GM23338 (cell line): ENCODE results near the gene CTNNA1.

ENCODE experiments used
- CREB1 ChIP-seq: fragments of 250-450 bp; sonication (Bioruptor Pico); IDR thresholded peaks from 2 replicates; pipeline ENCODE4 v1.5.0; 2020; ENCODE audit warnings: low read depth, mild to moderate bottlenecking, moderate library complexity
- EZH2 ChIP-seq: fragments of 200-600 bp; sonication (generic); IDR thresholded peaks from one replicate; pipeline ENCODE4 v1.8.0; 2017; ENCODE audit warnings: antibody characterized with exemption, mild to moderate bottlenecking, low read depth; ENCODE audit not compliant: unreplicated experiment
- EZH2phosphoT487 ChIP-seq: fragments of 200-600 bp; sonication (generic); IDR thresholded peaks from one replicate; pipeline ENCODE4 v1.8.1; 2018; ENCODE audit warnings: antibody characterized with exemption; ENCODE audit not compliant: unreplicated experiment
- JUNB ChIP-seq: IDR thresholded peaks from one replicate; pipeline ENCODE4 v1.6.1; 2016; ENCODE audit warnings: antibody characterized with exemption; ENCODE audit not compliant: unreplicated experiment
- NANOG ChIP-seq: IDR thresholded peaks from 2 replicates; pipeline ENCODE4 v1.6.1; 2016; ENCODE audit warnings: antibody characterized with exemption, borderline replicate concordance
- POLR2AphosphoS5 ChIP-seq: IDR thresholded peaks from 2 replicates; pipeline ENCODE4 v1.6.1; 2016; ENCODE audit warnings: antibody characterized with exemption, low read depth
- STAT1 ChIP-seq: IDR thresholded peaks from one replicate; pipeline ENCODE4 v1.6.1; 2016; ENCODE audit warnings: antibody characterized with exemption; ENCODE audit not compliant: unreplicated experiment
- ZNF114 ChIP-seq: fragments of 250-450 bp; sonication (Bioruptor Pico); IDR thresholded peaks from 2 replicates; pipeline ENCODE4 v1.5.0; 2020; ENCODE audit warnings: mild to moderate bottlenecking, moderate library complexity
- ZNF331 ChIP-seq: fragments of 250-450 bp; sonication (Bioruptor Pico); IDR thresholded peaks from 2 replicates; pipeline ENCODE4 v1.5.0; 2020; ENCODE audit warnings: low read depth, mild to moderate bottlenecking, moderate library complexity
- TF ChIP-seq, protein P1 (sequence below), 2 experiments: fragments of 200-600 bp in 1 of 2; sonication (generic) in 1 of 2; conservative IDR thresholded peaks; 2 replicates each; pipeline versions ENCODE4 v1.5.1 to v1.6.1; 2016 to 2017; ENCODE audit warnings: antibody characterized with exemption in 2 of 2, low read depth in 2 of 2, mild to moderate bottlenecking in 2 of 2, moderate library complexity in 1 of 2
- TF ChIP-seq, protein P2 (sequence below): IDR thresholded peaks from one replicate; pipeline ENCODE4 v1.6.1; 2018; ENCODE audit warnings: antibody characterized with exemption; ENCODE audit not compliant: unreplicated experiment
- TF ChIP-seq, protein P3 (sequence below): fragments of 250-450 bp; sonication (Bioruptor Pico); IDR thresholded peaks from 2 replicates; pipeline ENCODE4 v1.5.0; 2020; ENCODE audit warnings: mild to moderate bottlenecking, moderate library complexity

DNA sequence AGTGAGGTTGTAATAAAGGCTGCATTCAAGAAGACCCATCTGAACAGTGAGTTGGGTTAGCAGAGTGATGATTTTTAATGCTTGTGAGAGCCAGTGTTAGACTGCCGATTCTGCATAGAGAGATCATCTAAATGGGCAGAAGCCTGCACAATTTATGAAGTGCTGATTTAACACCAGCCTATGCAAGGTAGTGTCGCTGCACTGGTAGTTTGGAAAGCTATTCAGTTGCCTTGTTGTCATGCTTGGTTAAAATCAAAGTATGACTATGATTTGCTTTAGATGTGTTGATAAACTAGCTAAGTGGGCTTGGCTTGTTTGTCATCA is 122.3 kb downstream of the CTNNA1 start:
- TF ChIP-seq, protein P1, sequence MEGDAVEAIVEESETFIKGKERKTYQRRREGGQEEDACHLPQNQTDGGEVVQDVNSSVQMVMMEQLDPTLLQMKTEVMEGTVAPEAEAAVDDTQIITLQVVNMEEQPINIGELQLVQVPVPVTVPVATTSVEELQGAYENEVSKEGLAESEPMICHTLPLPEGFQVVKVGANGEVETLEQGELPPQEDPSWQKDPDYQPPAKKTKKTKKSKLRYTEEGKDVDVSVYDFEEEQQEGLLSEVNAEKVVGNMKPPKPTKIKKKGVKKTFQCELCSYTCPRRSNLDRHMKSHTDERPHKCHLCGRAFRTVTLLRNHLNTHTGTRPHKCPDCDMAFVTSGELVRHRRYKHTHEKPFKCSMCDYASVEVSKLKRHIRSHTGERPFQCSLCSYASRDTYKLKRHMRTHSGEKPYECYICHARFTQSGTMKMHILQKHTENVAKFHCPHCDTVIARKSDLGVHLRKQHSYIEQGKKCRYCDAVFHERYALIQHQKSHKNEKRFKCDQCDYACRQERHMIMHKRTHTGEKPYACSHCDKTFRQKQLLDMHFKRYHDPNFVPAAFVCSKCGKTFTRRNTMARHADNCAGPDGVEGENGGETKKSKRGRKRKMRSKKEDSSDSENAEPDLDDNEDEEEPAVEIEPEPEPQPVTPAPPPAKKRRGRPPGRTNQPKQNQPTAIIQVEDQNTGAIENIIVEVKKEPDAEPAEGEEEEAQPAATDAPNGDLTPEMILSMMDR (conservative IDR thresholded peaks at IDR 0.05; ENCODE audit: low read depth in 2 of 2), result no peak
- TF ChIP-seq POLR2AphosphoS5, result no peak
- TF ChIP-seq EZH2phosphoT487, result no peak
- TF ChIP-seq EZH2, result no peak
- no peak for TF ChIP-seq JUNB
- no peak for TF ChIP-seq ZNF331 (CRISPR knock-in tag)
- no peak for TF ChIP-seq NANOG
- TF ChIP-seq, protein P2, sequence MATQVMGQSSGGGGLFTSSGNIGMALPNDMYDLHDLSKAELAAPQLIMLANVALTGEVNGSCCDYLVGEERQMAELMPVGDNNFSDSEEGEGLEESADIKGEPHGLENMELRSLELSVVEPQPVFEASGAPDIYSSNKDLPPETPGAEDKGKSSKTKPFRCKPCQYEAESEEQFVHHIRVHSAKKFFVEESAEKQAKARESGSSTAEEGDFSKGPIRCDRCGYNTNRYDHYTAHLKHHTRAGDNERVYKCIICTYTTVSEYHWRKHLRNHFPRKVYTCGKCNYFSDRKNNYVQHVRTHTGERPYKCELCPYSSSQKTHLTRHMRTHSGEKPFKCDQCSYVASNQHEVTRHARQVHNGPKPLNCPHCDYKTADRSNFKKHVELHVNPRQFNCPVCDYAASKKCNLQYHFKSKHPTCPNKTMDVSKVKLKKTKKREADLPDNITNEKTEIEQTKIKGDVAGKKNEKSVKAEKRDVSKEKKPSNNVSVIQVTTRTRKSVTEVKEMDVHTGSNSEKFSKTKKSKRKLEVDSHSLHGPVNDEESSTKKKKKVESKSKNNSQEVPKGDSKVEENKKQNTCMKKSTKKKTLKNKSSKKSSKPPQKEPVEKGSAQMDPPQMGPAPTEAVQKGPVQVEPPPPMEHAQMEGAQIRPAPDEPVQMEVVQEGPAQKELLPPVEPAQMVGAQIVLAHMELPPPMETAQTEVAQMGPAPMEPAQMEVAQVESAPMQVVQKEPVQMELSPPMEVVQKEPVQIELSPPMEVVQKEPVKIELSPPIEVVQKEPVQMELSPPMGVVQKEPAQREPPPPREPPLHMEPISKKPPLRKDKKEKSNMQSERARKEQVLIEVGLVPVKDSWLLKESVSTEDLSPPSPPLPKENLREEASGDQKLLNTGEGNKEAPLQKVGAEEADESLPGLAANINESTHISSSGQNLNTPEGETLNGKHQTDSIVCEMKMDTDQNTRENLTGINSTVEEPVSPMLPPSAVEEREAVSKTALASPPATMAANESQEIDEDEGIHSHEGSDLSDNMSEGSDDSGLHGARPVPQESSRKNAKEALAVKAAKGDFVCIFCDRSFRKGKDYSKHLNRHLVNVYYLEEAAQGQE, result no peak
- TF ChIP-seq, protein P3, sequence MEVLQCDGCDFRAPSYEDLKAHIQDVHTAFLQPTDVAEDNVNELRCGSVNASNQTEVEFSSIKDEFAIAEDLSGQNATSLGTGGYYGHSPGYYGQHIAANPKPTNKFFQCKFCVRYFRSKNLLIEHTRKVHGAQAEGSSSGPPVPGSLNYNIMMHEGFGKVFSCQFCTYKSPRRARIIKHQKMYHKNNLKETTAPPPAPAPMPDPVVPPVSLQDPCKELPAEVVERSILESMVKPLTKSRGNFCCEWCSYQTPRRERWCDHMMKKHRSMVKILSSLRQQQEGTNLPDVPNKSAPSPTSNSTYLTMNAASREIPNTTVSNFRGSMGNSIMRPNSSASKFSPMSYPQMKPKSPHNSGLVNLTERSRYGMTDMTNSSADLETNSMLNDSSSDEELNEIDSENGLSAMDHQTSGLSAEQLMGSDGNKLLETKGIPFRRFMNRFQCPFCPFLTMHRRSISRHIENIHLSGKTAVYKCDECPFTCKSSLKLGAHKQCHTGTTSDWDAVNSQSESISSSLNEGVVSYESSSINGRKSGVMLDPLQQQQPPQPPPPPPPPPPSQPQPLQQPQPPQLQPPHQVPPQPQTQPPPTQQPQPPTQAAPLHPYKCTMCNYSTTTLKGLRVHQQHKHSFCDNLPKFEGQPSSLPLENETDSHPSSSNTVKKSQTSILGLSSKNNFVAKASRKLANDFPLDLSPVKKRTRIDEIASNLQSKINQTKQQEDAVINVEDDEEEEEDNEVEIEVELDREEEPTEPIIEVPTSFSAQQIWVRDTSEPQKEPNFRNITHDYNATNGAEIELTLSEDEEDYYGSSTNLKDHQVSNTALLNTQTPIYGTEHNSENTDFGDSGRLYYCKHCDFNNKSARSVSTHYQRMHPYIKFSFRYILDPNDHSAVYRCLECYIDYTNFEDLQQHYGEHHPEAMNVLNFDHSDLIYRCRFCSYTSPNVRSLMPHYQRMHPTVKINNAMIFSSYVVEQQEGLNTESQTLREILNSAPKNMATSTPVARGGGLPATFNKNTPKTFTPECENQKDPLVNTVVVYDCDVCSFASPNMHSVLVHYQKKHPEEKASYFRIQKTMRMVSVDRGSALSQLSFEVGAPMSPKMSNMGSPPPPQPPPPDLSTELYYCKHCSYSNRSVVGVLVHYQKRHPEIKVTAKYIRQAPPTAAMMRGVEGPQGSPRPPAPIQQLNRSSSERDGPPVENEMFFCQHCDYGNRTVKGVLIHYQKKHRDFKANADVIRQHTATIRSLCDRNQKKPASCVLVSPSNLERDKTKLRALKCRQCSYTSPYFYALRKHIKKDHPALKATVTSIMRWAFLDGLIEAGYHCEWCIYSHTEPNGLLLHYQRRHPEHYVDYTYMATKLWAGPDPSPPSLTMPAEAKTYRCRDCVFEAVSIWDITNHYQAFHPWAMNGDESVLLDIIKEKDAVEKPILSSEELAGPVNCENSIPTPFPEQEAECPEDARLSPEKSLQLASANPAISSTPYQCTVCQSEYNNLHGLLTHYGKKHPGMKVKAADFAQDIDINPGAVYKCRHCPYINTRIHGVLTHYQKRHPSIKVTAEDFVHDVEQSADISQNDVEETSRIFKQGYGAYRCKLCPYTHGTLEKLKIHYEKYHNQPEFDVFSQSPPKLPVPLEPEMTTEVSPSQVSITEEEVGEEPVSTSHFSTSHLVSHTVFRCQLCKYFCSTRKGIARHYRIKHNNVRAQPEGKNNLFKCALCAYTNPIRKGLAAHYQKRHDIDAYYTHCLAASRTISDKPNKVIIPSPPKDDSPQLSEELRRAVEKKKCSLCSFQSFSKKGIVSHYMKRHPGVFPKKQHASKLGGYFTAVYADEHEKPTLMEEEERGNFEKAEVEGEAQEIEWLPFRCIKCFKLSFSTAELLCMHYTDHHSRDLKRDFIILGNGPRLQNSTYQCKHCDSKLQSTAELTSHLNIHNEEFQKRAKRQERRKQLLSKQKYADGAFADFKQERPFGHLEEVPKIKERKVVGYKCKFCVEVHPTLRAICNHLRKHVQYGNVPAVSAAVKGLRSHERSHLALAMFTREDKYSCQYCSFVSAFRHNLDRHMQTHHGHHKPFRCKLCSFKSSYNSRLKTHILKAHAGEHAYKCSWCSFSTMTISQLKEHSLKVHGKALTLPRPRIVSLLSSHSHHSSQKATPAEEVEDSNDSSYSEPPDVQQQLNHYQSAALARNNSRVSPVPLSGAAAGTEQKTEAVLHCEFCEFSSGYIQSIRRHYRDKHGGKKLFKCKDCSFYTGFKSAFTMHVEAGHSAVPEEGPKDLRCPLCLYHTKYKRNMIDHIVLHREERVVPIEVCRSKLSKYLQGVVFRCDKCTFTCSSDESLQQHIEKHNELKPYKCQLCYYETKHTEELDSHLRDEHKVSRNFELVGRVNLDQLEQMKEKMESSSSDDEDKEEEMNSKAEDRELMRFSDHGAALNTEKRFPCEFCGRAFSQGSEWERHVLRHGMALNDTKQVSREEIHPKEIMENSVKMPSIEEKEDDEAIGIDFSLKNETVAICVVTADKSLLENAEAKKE (CRISPR knock-in tag), result no peak
- no peak for TF ChIP-seq CREB1 (CRISPR knock-in tag)
- no peak for TF ChIP-seq STAT1
- no peak for TF ChIP-seq ZNF114 (CRISPR knock-in tag)
